BJ (cell line): ENCODE data around the gene HSP90AB1. TPM values are rescaled to one million over a fixed set of nuclear protein-coding genes. Genes with fewer than 3 reads are reported as not detected.

ENCODE experiments used
- CTCF ChIA-PET: fragments of 350-600 bp; formaldehyde crosslinking; extraction: SDS; loops from one replicate; lab custom pipeline; 2021; ENCODE audit warnings: antibody characterized with exemption, inconsistent platforms; lab: Yijun Ruan, JAX
- POLR2A ChIA-PET: fragments of 300-600 bp; sonication (Branson Sonifier 250); formaldehyde crosslinking; extraction: SDS; loops from one replicate; lab custom pipeline; 2021; ENCODE audit warnings: antibody characterized with exemption; lab: Charles Lee
- DNase-seq: peaks from one replicate; pipeline ENCODE4 v3.0.0-alpha.2; 2011; ENCODE audit warnings: low read depth
- H3K27me3 ChIP-seq: 2 replicates; pipeline ENCODE4 v1.6.0; 2011; ENCODE audit warnings: low read length; ENCODE audit not compliant: control insufficient read depth, insufficient read depth
- H3K36me3 ChIP-seq: 2 replicates; pipeline ENCODE4 v1.5.1; 2011; ENCODE audit warnings: low read length; ENCODE audit not compliant: control insufficient read depth, insufficient read depth
- H3K4me3 ChIP-seq: 2 replicates; pipeline ENCODE4 v1.5.1; 2011; ENCODE audit warnings: low read depth, mild to moderate bottlenecking, control low read depth, low read length
- polyA plus RNA-seq: library from polyadenylated mRNA; depleted of rRNA; stranded (reverse); fragments of >200 nt; gene quantifications from 2 replicates; pipeline ENCODE4 v1.2.3, GENCODE V29; 2011
- TF ChIP-seq, protein P1 (sequence below): IDR thresholded peaks from 2 replicates; pipeline ENCODE4 v1.5.1; 2011; ENCODE audit warnings: low read depth, mild to moderate bottlenecking, control low read depth, inconsistent platforms, low read length, moderate library complexity; ENCODE audit not compliant: insufficient read depth

Gene HSP90AB1
- polyA plus RNA-seq, 1 experiment: 578 TPM

DNA sequence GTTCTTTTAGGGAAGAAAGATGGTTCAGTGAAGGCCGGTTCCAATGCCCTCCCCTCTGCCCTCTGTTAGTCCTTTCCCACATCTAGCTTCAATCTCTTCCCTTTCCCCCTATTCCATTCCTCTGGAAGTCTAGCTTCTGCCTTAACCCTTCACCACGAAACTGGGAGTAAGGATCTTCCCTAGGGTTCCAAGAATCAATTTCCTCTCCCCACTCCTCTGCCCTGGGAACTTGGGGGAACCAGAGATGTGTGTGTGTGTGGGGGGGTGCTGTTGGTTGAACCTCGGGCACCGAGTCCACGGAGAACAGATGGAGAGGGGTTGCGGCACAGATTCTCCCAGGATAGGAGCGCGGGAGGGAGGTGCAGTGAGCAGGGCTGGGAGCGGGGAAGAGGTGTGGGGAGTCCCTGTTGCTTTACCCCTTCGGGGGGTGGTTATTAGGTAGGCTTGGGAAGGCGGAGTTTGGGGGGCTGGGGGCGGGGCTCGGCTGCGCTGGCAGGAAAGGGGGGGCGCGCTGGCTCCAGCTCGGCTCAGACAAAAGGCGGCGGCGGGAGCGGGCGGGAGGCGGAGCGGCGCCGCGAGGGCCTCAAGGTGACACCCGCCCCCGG, 23.1 kb downstream of the HSP90AB1 start, which contains the start of gene TMEM151B:
TMEM151B (plus strand) TSS at position 530 of the 605 bp plus-strand sequence. CDS start 293 bp downstream, outside the sequence.
- ChIA-PET CTCF (interaction anchor here (0.9 to 8.7 kb wide), 9 partner anchors 8 to 76 kb away, joined by 3 to 138 read pairs (median 8); partner anchors contain the start of gene AARS2), POLR2A (no interaction called here)
- Histone ChIP-seq H3K27me3 (peaks cover 42% of the 10 kb centered on the region), H3K36me3 (no peaks in the 10 kb centered on the region), H3K4me3 (no peak within 1 kb of the TSS)
- TF ChIP-seq, protein P1, sequence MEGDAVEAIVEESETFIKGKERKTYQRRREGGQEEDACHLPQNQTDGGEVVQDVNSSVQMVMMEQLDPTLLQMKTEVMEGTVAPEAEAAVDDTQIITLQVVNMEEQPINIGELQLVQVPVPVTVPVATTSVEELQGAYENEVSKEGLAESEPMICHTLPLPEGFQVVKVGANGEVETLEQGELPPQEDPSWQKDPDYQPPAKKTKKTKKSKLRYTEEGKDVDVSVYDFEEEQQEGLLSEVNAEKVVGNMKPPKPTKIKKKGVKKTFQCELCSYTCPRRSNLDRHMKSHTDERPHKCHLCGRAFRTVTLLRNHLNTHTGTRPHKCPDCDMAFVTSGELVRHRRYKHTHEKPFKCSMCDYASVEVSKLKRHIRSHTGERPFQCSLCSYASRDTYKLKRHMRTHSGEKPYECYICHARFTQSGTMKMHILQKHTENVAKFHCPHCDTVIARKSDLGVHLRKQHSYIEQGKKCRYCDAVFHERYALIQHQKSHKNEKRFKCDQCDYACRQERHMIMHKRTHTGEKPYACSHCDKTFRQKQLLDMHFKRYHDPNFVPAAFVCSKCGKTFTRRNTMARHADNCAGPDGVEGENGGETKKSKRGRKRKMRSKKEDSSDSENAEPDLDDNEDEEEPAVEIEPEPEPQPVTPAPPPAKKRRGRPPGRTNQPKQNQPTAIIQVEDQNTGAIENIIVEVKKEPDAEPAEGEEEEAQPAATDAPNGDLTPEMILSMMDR: no peak
- DNase-seq: no peak

DNA sequence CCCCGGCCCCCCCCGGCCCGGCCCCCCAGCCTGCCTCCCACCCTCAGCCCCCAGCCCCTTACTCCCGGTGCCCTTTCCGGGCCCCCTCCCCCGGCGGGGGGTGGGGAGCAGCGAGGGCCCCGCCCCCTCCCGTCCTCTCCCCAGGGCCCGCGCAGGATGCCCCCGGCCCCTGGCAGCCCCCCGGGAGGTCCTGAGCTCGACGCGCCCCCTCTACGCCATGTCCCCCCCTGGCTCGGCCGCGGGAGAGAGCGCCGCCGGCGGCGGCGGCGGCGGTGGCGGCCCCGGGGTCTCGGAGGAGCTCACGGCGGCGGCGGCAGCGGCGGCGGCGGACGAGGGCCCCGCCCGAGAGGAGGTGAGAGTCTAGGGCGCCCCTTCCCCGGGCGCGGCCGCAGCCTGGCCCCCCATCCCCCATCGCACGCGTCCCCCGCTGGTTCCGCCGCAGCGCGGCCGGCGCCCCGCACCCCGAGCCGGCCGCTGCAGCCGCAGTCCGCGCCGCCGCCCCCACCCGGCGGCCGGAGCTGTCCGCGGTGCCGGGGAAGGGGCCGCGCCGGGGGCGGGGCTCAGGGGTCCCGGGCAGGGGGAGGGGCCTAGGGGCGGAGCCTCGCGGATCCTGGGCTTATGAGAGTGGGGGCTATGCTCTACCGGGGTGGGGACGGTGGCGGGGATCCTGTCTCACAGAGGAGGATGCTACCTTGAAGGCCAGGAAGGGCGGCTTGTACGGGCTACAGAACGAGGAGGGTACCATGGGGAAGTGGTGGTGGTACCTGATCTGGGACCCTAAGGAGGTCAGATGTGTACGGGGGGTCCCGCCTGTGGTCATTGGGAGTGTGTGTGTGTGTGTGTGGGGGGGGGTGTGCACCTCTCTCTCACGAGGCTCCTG, 23.9 kb downstream of the HSP90AB1 start:
- TF ChIP-seq, protein P1: no peak
- ChIA-PET CTCF (interaction anchor here (1.1 to 8.7 kb wide), 3 partner anchors 42 to 65 kb away, joined by 3 to 138 read pairs (median 8); partner anchors contain the start of gene AARS2), POLR2A (no interaction called here)
- DNase-seq: no peak
- Histone ChIP-seq H3K4me3 (no peak overlapping the region), H3K36me3 (no peaks in the 10 kb centered on the region), H3K27me3 (peaks cover 42% of the 10 kb centered on the region)

DNA sequence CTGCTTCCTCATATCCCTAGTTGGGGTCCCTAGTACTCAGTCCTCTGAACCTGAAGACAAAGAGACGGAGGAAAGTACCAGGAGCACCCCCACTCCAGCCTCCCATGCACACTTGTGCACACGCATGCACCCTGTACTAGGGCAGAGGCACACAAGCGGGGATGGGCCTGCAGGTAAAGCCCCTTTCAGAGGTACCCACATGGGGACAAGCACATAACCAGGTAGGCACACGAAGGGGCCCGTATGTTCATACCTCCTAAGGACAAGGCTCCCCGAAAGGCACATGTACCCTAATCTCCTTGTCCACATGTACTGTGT, 24.5 kb downstream of the HSP90AB1 start:
- no peak for DNase-seq
- POLR2A ChIA-PET: no interaction called here
- H3K27me3 ChIP-seq: peaks cover 42% of the 10 kb centered on the region
- TF ChIP-seq, protein P1: no peak
- no peak overlapping the region for H3K4me3 ChIP-seq
- CTCF ChIA-PET: interaction anchor here (2.1 to 8.7 kb wide), 2 partner anchors 41 to 64 kb away, joined by 8 to 138 read pairs; partner anchors contain the start of gene AARS2
- H3K36me3 ChIP-seq: no peaks in the 10 kb centered on the region

DNA sequence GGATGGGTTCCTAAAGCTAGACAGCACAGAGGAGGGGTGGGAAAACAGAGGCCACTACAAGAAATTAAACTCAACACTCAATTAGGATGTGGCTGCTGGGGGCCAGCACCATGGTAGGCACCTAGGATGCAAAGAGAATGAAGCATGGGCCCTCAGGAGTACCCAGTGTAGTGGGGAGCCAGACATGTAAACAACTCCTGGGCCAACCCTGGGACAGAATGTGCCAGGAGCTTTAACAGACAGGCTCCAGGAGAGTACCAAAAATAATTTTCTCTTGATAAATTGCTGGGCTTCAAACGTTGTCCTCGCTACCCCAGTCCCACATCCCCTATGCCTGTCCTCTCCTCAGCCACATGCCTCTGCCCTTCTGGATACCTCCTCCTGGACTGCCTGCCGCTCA, 25.0 kb downstream of the HSP90AB1 start:
- DNase-seq: no peak
- no peaks in the 10 kb centered on the region for H3K36me3 ChIP-seq
- TF ChIP-seq, protein P1: no peak
- POLR2A ChIA-PET: no interaction called here
- H3K27me3 ChIP-seq: peaks cover 42% of the 10 kb centered on the region
- CTCF ChIA-PET: interaction anchor here (0.6 to 8.7 kb wide), 2 partner anchors 64 to 1173 kb away, joined by 3 to 138 read pairs; no protein-coding TSS in a partner anchor
- no peak overlapping the region for H3K4me3 ChIP-seq

DNA sequence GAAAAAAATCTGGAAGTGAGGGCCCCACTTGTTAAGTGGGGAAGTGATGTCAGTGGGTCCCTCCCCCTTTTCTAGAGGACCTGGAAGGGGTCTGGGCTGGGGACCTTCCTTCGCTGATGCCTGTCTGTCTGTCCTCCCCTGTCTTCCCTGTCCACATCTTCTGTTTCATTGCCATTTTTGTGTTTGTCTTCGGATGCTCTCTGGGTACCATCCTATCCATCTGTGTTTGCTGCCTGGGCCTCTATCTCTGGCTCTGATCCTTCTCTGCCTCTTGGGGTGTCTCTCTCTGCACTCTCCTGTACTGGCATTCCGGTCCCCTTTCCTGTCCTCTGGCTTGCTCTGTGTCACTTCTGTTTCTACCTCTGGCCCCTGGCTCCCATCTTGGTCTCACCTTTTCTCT, 25.6 kb downstream of the HSP90AB1 start:
- no peaks in the 10 kb centered on the region for H3K36me3 ChIP-seq
- no peak overlapping the region for H3K4me3 ChIP-seq
- TF ChIP-seq, protein P1: no peak
- ChIA-PET CTCF (interaction anchor here (8.7 kb wide), 1 partner anchor 63 kb away, joined by 138 read pairs; no protein-coding TSS in a partner anchor), POLR2A (no interaction called here)
- DNase-seq: no peak
- peaks cover 43% of the 10 kb centered on the region for H3K27me3 ChIP-seq
